K562 (cell line): ENCODE measurements around the gene GPR152. TPM values are rescaled to one million over a fixed set of nuclear protein-coding genes. Genes with fewer than 3 reads are reported as not detected.

Experiments used
- BCOR ChIP-seq: fragments of 450-650 bp; IDR thresholded peaks from 2 replicates; pipeline ENCODE4 v1.6.1; 2016
- BMI1 ChIP-seq: fragments of 150-350 bp; IDR thresholded peaks from 2 replicates; pipeline ENCODE4 v1.6.1; 2014; ENCODE audit warnings: low read length
- ESRRA ChIP-seq: fragments of 450-650 bp; IDR thresholded peaks from 2 replicates; pipeline ENCODE4 v1.6.1; 2014; ENCODE audit warnings: low read depth, mild to moderate bottlenecking, moderate library complexity, borderline replicate concordance
- ETV6 ChIP-seq, 3 experiments: fragments of 150-350 bp in 1 of 3; sonication (generic) in 1 of 3; formaldehyde crosslinking in 1 of 3; IDR thresholded peaks; 2 replicates each; pipeline versions ENCODE4 v1.6.1 to v1.8.0; 2014 to 2022; ENCODE audit warnings: borderline replicate concordance in 2 of 3, low read depth in 2 of 3, antibody characterized with exemption in 1 of 3, low read length in 1 of 3, mild to moderate bottlenecking in 1 of 3, missing genetic modification reagents in 1 of 3
- MCM2 ChIP-seq: fragments of 450-650 bp; IDR thresholded peaks from 2 replicates; pipeline ENCODE4 v1.6.1; 2017; ENCODE audit warnings: low read depth, mild to moderate bottlenecking
- RNF219 ChIP-seq: fragments of 250-450 bp; sonication (Bioruptor Pico); IDR thresholded peaks from 2 replicates; pipeline ENCODE4 v1.5.0; 2022; ENCODE audit warnings: mild to moderate bottlenecking
- SNIP1 ChIP-seq: fragments of 450-650 bp; IDR thresholded peaks from 2 replicates; pipeline ENCODE4 v1.7.1; 2017; ENCODE audit warnings: low read depth, mild to moderate bottlenecking
- ZBTB8A ChIP-seq: fragments of 450-650 bp; IDR thresholded peaks from 2 replicates; pipeline ENCODE4 v1.6.1; 2018; ENCODE audit warnings: mild to moderate bottlenecking, moderate library complexity; ENCODE audit not compliant: partially characterized antibody
- ZNF318 ChIP-seq, 2 experiments: fragments of 450-650 bp; IDR thresholded peaks; 2 replicates each; pipeline ENCODE4 v1.6.1; 2016; ENCODE audit warnings: mild to moderate bottlenecking in 2 of 2, borderline replicate concordance in 1 of 2, low read depth in 1 of 2, moderate library complexity in 1 of 2
- ZNF584 ChIP-seq: fragments of 200-800 bp; sonication (Bioruptor generic); IDR thresholded peaks from 2 replicates; pipeline ENCODE4 v1.6.1; 2016; ENCODE audit warnings: low read depth, mild to moderate bottlenecking, missing genetic modification characterization, missing compliant biosample characterization
- polyA plus RNA-seq, 8 experiments: library from polyadenylated mRNA; depleted of rRNA in 4 of 8; stranded (reverse) in 5 of 8; unstranded in 3 of 8; fragments of >200 nt; fragmentation: Nextera tagmentation in 2 of 8; fragmentation: Illumina TruSeq in 1 of 8; extraction: Ambion mirVana in 2 of 8; extraction: Trizol in 1 of 8; gene quantifications; 2 replicates each; pipeline versions ENCODE4 v1.2.1 to v1.2.3, GENCODE V29; 2011 to 2014; ENCODE audit warnings: inconsistent platforms in 1 of 8, missing spikeins in 1 of 8
- total RNA-seq, 7 experiments: library from RNA; depleted of rRNA in 6 of 7; stranded (reverse); fragments of >200 nt in 6 of 7; fragmentation: Illumina TruSeq in 2 of 7; extraction: Trizol in 2 of 7; gene quantifications; 2 replicates each; pipeline versions ENCODE4 v1.2.1 to v1.2.3, GENCODE V29; 2011 to 2021; ENCODE audit warnings: low replicate concordance in 1 of 7

The GPR152 gene
- total and polyA plus RNA-seq, 9 of the 15 experiments (the other 6 are each of a cell fraction or from before 2014, with no cell fraction given) = not detected

GRCh38 chr11:67492069-67492727 is 39.7 kb upstream of the GPR152 start (continued):
- TF ChIP-seq ZNF318 (IDR thresholded peaks at IDR 0.05; ENCODE audit: borderline replicate concordance in 1 of 2, low read depth in 1 of 2) (no peak), SNIP1 (no peak), BCOR (peak; percentile 79), ETV6 (IDR thresholded peaks at IDR 0.05; ENCODE audit: borderline replicate concordance in 1 of 2, low read depth in 2 of 2, low read length in 1 of 2) (no peak), ETV6 (CRISPR knock-in tag; IDR thresholded peaks at IDR 0.05; ENCODE audit: borderline replicate concordance) (no peak), MCM2 (no peak), ZBTB8A (no peak), RNF219 (CRISPR knock-in tag) (no peak), BMI1 (no peak), ESRRA (peak; percentile 56; the same call in 1 of the 2 replicates), ZNF584 (CRISPR knock-in tag) (no peak)
